Breast epithelium (tissue), 4 donors: ENCODE data around the gene CLHC1. TPM values are rescaled to one million over a fixed set of nuclear protein-coding genes. Genes with fewer than 3 reads are reported as not detected.
"Not testable (repeated sequence)": the region's sequence is repeated elsewhere in the genome, so short reads cannot be mapped to it uniquely, and the experiment has no call there.

Experiments
- DNase-seq, 2 donors: peaks; one replicate each; pipeline ENCODE4 v3.0.0-alpha.2; 2019; ENCODE audit warnings: low spot score in 2 of 2
- H3K27ac ChIP-seq, 2 donors: fragments of 200-600 bp; sonication (generic) in 1 of 2; one replicate each; pipeline ENCODE4 v1.5.1; 2016 to 2019; ENCODE audit warnings: mild to moderate bottlenecking in 1 of 2
- H3K27me3 ChIP-seq, 2 donors: fragments of 200-600 bp; sonication (generic) in 1 of 2; one replicate each; pipeline versions ENCODE4 v1.5.1 to v1.6.0; 2017 to 2019; ENCODE audit warnings: control low read depth in 1 of 2, mild to moderate bottlenecking in 1 of 2
- H3K36me3 ChIP-seq: fragments of 200-600 bp; one replicate; pipeline ENCODE4 v1.5.1; 2019
- H3K4me1 ChIP-seq, 2 donors: fragments of 200-600 bp; sonication (generic); one replicate each; pipeline ENCODE4 v1.5.1; 2016 to 2019; ENCODE audit warnings: control low read depth in 1 of 2
- H3K4me3 ChIP-seq, 3 donors: fragments of 200-600 bp; sonication (generic); 1 replicate in 2 of 3; 2 replicates in 1 of 3; pipeline ENCODE4 v1.5.1; 2016 to 2019; ENCODE audit warnings: mild to moderate bottlenecking in 3 of 3, moderate library complexity in 2 of 3
- H3K9me3 ChIP-seq, 2 donors: fragments of 200-600 bp; sonication (generic) in 1 of 2; one replicate each; pipeline ENCODE4 v1.5.1; 2016 to 2019; ENCODE audit warnings: control low read depth in 1 of 2
- POLR2A ChIP-seq: fragments of 450-650 bp; IDR thresholded peaks from one replicate; pipeline ENCODE4 v1.6.1; 2016; ENCODE audit warnings: antibody characterized with exemption, mild to moderate bottlenecking, moderate library complexity
- POLR2AphosphoS5 ChIP-seq, 3 donors: sonication (generic); formaldehyde crosslinking; IDR thresholded peaks; one replicate each; pipeline ENCODE4 v1.6.1; 2017; ENCODE audit warnings: antibody characterized with exemption in 3 of 3
- intact Hi-C: fragments of 100-400 bp; cut with DNase I; formaldehyde crosslinking; loops from one replicate; pipeline ENCODE4 v1.15.1; 2023; ENCODE audit warnings: low total_unique reads
- total RNA-seq, 3 donors: library from RNA; depleted of rRNA; stranded (reverse); fragments of >200 nt; gene quantifications; one replicate each; pipeline ENCODE4 v1.1.0, GENCODE V29; 2016
- TF ChIP-seq, protein P1 (sequence below), 3 donors: fragments of 450-650 bp; IDR thresholded peaks; one replicate each; pipeline ENCODE4 v1.5.1; 2016 to 2017; ENCODE audit warnings: antibody characterized with exemption in 3 of 3, mild to moderate bottlenecking in 3 of 3, moderate library complexity in 3 of 3

CLHC1 gene
- total RNA-seq, 3 donors from 2014 or later: 3.5 to 20.8 (median 17.7) TPM

DNA sequence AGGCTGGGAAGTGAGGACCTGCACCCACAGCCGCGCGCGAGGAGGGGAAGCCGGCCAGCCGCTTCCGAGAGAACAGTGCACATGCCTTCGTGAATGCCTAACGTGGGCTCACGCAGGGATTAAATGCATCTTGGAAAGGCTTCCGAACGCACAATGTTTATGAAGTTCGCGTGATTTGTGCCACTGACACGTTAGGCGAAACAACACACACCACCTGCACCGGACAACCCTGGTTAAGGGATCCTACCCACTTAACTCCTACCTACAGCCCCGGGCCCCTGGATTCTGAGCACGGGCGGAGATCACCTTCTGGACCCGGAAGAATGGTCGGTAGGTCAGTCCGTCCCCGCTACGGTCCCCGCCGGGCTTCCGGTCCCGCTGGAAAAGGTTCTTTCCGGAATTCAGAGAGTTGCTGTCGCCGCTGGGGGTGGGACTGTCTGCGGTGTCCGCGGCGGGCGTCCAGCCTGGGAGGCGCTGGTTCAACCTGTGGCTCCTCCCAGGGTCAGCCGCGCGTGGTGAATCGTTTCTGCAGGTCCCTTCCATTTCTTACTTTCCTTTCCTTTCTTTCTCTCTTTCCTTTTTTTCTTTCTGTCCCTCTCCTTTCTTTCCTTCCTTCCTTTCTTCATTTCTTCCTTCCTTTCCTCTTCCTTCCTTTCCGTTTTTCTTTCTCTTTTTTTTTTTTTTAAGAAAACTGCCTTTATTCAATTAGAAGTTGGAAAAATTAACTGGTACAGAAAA lies 37.0 kb upstream of the CLHC1 start, which contains the start of gene MTIF2:
Gene MTIF2, minus strand, starts transcription at position 325 of the 738 bp plus-strand sequence. CDS start 5,373 bp downstream, outside the sequence.
- H3K9me3 ChIP-seq: no peaks in the 10 kb centered on the region
- peak; percentile 91 to 96 for DNase-seq
- no peaks in the 10 kb centered on the region for H3K4me1 ChIP-seq
- no peaks in the 10 kb centered on the region for H3K36me3 ChIP-seq
- H3K27me3 ChIP-seq: no peaks in the 10 kb centered on the region
- TF ChIP-seq POLR2A (no peak), POLR2AphosphoS5 (IDR thresholded peaks at IDR 0.05) (peak; percentile 70 to 87 (median 84))
- TF ChIP-seq, protein P1, sequence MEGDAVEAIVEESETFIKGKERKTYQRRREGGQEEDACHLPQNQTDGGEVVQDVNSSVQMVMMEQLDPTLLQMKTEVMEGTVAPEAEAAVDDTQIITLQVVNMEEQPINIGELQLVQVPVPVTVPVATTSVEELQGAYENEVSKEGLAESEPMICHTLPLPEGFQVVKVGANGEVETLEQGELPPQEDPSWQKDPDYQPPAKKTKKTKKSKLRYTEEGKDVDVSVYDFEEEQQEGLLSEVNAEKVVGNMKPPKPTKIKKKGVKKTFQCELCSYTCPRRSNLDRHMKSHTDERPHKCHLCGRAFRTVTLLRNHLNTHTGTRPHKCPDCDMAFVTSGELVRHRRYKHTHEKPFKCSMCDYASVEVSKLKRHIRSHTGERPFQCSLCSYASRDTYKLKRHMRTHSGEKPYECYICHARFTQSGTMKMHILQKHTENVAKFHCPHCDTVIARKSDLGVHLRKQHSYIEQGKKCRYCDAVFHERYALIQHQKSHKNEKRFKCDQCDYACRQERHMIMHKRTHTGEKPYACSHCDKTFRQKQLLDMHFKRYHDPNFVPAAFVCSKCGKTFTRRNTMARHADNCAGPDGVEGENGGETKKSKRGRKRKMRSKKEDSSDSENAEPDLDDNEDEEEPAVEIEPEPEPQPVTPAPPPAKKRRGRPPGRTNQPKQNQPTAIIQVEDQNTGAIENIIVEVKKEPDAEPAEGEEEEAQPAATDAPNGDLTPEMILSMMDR (IDR thresholded peaks at IDR 0.05): no peak
- H3K27ac ChIP-seq: peak within 1 kb of the TSS; percentile 81 to 82
- H3K4me3 ChIP-seq: peak within 1 kb of the TSS; percentile 51 to 72 (median 66)
- intact Hi-C loops: no loop called here

DNA sequence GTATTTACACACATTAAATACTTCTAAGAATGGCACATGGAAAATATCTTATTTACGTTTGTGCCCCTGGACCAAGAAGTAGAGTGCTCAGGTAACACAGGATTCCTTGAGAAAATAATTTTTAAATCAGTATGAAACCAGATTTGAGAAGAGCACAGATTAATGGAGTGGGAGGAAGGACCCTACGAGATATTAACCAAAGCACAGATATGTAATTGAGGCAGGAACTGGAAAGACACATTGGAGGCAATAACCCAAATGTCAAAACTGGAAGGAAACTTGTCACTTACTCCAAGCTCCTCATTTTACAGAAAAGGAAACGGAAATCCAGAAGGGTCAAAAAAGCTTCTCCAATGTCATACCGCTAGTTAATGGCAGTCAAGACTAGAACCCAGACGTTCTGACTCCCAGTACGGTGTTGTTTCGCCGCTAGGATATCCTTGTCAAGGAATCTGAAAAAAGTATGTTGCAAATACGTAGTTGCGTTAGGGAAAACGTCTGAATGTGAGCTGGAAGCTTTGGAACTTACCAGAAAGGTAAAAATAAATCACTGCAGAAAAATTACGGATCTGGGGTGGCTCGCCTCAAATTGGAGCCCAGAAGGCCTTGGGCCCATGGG lies 36.3 kb upstream of the CLHC1 start:
- H3K27me3 ChIP-seq: no peaks in the 10 kb centered on the region
- peak overlapping the region; percentile 81 to 82 for H3K27ac ChIP-seq
- H3K36me3 ChIP-seq: no peaks in the 10 kb centered on the region
- H3K9me3 ChIP-seq: no peaks in the 10 kb centered on the region
- TF ChIP-seq POLR2A (no peak), POLR2AphosphoS5 (IDR thresholded peaks at IDR 0.05) (no peak)
- TF ChIP-seq, protein P1 (IDR thresholded peaks at IDR 0.05): no peak
- DNase-seq: no peak
- H3K4me3 ChIP-seq: peak overlapping the region; percentile 51 to 72 (median 66)
- intact Hi-C loops: no loop called here
- H3K4me1 ChIP-seq: no peaks in the 10 kb centered on the region

DNA sequence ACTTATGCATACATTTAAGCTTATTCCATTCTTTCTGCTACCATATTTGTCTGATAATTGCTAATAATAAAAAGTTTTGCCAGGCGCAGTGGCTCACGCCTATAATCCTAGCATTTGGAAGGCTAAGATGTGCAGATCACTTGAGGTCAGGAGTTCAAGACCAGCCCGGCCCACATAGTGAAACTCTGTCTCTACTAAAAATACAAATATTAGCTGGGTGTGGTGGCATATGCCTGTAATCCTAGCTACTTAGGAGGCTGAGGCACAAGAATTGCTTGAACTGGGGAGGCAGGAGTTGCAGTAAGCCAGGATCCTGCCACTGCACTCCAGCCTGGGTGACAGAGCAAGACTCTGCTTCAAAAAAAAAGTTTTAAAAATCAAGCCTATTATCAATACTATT lies 27.5 kb upstream of the CLHC1 start:
- H3K9me3 ChIP-seq, intact Hi-C loops, H3K27me3 ChIP-seq, H3K36me3 ChIP-seq, H3K4me3 ChIP-seq, H3K4me1 ChIP-seq, H3K27ac ChIP-seq, DNase-seq: not testable (repeated sequence)

DNA sequence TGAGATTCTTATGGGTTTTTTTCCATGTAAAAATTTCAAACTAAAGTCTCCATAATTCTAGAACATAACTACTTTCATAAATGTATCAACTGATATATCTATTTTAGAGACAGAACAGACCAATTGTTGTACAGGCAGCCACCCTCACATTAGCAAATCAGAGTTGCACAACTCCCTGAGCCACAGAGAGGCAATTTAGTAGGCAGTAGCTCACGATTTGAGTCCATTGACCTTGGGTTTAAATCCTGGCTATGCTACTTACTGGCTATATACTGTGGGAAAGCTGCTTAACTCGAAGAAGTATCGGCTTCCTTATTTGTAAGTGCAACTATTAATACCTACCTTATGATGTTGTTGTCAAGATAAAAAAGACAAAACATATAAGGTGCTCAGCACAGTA lies 20.7 kb upstream of the CLHC1 start:
- Histone ChIP-seq H3K4me1 (no peaks in the 10 kb centered on the region), H3K4me3 (no peak overlapping the region), H3K27me3 (no peaks in the 10 kb centered on the region), H3K27ac (no peak overlapping the region), H3K36me3 (peaks cover 4% of the 10 kb centered on the region), H3K9me3 (no peaks in the 10 kb centered on the region)
- DNase-seq: no peak
- TF ChIP-seq POLR2A (no peak), POLR2AphosphoS5 (IDR thresholded peaks at IDR 0.05) (no peak)
- TF ChIP-seq, protein P1 (IDR thresholded peaks at IDR 0.05): no peak
- intact Hi-C loops: no loop called here

DNA sequence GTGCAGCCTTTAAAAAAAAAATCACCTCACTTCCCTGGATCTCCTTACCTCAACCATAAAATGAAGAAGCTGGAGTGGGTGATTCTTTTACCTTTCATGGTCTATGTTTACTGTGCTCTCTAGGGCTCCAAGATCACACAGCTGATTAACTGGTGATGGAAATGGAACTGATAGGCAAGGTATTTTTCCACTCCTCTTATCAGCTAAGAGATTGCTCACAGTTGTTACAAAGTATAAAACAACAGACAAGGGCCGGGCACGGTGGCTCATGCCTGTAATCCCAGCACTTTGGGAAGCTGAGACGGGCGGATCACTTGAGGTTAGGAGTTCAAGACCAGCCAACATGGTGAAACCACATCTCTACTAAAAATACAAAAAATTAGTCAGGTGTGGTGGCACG lies 14.9 kb upstream of the CLHC1 start:
- H3K27ac ChIP-seq: no peak overlapping the region
- peaks cover 7% of the 10 kb centered on the region for H3K36me3 ChIP-seq
- H3K4me1 ChIP-seq: no peaks in the 10 kb centered on the region
- intact Hi-C loops: no loop called here
- TF ChIP-seq POLR2AphosphoS5 (IDR thresholded peaks at IDR 0.05) (no peak), POLR2A (no peak)
- TF ChIP-seq, protein P1 (IDR thresholded peaks at IDR 0.05): no peak
- no peaks in the 10 kb centered on the region for H3K27me3 ChIP-seq
- no peak for DNase-seq
- H3K4me3 ChIP-seq: no peak overlapping the region
- H3K9me3 ChIP-seq: no peaks in the 10 kb centered on the region
